Right hindlimb (tissue), 1 donor: Measurements from ENCODE around the gene PCDHA10.

Source experiments
- DNase-seq: peaks from one replicate; pipeline ENCODE4 v3.0.0-alpha.2; 2018

The PCDHA10 gene

DNA sequence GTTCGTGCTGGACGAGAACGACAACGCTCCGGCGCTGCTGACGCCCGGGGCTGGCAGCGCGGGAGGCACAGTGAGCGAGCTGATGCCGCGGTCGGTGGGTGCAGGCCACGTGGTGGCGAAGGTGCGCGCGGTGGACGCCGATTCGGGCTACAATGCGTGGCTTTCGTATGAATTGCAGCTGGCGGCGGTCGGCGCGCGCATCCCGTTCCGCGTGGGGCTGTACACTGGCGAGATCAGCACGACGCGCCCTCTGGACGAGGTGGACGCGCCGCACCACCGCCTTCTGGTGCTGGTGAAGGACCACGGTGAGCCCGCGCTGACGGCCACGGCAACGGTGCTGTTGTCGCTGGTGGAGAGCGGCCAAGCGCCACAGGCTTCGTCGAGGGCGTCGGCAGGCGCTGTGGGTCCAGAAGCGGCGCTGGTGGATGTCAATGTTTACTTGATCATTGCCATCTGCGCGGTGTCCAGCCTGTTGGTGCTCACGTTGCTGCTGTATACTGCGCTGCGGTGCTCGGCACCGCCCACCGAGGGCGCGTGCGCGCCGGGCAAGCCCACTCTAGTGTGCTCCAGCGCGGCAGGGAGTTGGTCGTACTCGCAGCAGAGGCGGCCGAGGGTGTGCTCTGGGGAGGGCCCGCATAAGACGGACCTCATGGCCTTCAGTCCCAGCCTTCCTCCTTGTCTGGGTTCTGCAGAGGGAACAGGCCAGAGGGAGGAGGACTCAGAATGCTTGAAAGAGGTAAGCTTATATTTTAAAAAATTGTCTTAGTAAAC is 28.4 kb downstream of the PCDHA10 start:
- DNase-seq = no peak

DNA sequence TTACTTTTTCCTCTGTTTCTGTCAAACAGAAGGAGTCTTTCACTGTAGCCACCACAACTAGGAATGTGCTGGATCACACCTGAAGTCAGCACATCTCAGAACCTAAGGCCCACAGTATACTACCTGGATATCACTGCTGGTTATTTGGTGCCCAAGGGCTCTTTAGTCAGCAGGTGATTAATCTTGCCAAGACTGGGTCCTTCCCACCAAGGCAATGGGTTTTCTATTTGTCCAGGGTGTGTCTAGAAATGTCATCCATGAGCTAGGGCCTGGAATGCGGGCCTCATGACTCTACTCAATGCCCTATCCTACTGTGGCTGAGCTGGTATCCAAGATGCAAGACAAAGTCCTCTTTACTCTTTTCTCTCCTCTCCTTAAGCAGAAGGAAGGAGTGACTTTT is 60.6 kb downstream of the PCDHA10 start:
- DNase-seq = no peak
